Endothelial cell of umbilical vein (primary cell): ENCODE data around the gene AKAP11. TPM values are rescaled to one million over a fixed set of nuclear protein-coding genes. Genes with fewer than 3 reads are reported as not detected.

ENCODE experiments used
- BruUV-seq: library from RNA; stranded (reverse); fragments of 400-500 nt; replicated peaks from 2 replicates; lab custom pipeline; 2021; lab: Mats Ljungman, UMichigan
- CTCF ChIA-PET: fragments of 300-600, 350-600 bp; sonication (Branson Sonifier 250); formaldehyde crosslinking; loops from one replicate; lab custom pipeline; 2021; ENCODE audit warnings: antibody characterized with exemption, inconsistent platforms; lab: Charles Lee
- POLR2A ChIA-PET: fragments of 300-600, 350-600 bp; sonication (Branson Sonifier 250); formaldehyde crosslinking; loops from one replicate; lab custom pipeline; 2021; ENCODE audit warnings: antibody characterized with exemption, inconsistent platforms; lab: Charles Lee
- DNase-seq: peaks from one replicate; pipeline ENCODE4 v3.0.0-alpha.2; 2011; ENCODE audit warnings: low read depth, low spot score
- FAIRE-seq: peaks from 2 replicates; lab custom pipeline; 2011; peaks lifted over from hg19 to GRCh38; lab: Jason Lieb, UNC
- H2AFZ ChIP-seq: 2 replicates; pipeline ENCODE4 v1.6.0; 2012; ENCODE audit warnings: low read depth, low read length, control low read depth, inconsistent platforms
- H3K27ac ChIP-seq: 2 replicates; pipeline ENCODE4 v1.5.1; 2011; ENCODE audit warnings: low read depth, mild to moderate bottlenecking, control low read depth, low read length, moderate library complexity; ENCODE audit not compliant: insufficient read depth
- H3K27me3 ChIP-seq, 2 experiments: 2 replicates each; pipeline versions ENCODE4 v1.6.0 to v1.6.1; 2011; ENCODE audit warnings: low read length in 2 of 2, mixed read lengths in 1 of 2; ENCODE audit not compliant: control insufficient read depth in 2 of 2, insufficient read depth in 2 of 2
- H3K36me3 ChIP-seq, 2 experiments: 2 replicates in 1 of 2; 3 replicates in 1 of 2; pipeline ENCODE4 v1.5.1; 2011; ENCODE audit warnings: low read length in 2 of 2, mild to moderate bottlenecking in 1 of 2, moderate library complexity in 1 of 2; ENCODE audit not compliant: control insufficient read depth in 2 of 2, insufficient read depth in 2 of 2; ENCODE audit errors: extremely low read depth in 1 of 2
- H3K4me1 ChIP-seq: 3 replicates; pipeline ENCODE4 v1.5.1; 2011; ENCODE audit warnings: mild to moderate bottlenecking, low read length; ENCODE audit not compliant: control insufficient read depth, insufficient read depth; ENCODE audit errors: extremely low read depth
- H3K4me2 ChIP-seq: 2 replicates; pipeline ENCODE4 v1.6.1; 2011; ENCODE audit warnings: low read length, control low read depth, mixed read lengths; ENCODE audit not compliant: insufficient read depth
- H3K4me3 ChIP-seq, 3 experiments: fragments of 200-600 bp in 1 of 3; sonication (generic), shearing (Covaris generic) in 1 of 3; replicated peaks in 1 of 3; 2 replicates each; pipeline ENCODE4 v1.5.1; 2011 to 2016; ENCODE audit warnings: control low read depth in 3 of 3, low read length in 3 of 3, mild to moderate bottlenecking in 2 of 3, inconsistent platforms in 1 of 3, low read depth in 1 of 3, moderate library complexity in 1 of 3; ENCODE audit not compliant: insufficient read depth in 1 of 3
- H3K79me2 ChIP-seq: 2 replicates; pipeline ENCODE4 v1.6.0; 2012; ENCODE audit warnings: low read length, inconsistent platforms; ENCODE audit not compliant: control insufficient read depth, insufficient read depth
- H3K9ac ChIP-seq: replicated peaks from 2 replicates; pipeline ENCODE3; 2011; ENCODE audit warnings: low read length, control low read depth; ENCODE audit not compliant: insufficient read depth; ENCODE audit errors: extremely low read depth
- H3K9me1 ChIP-seq: replicated peaks from 3 replicates; pipeline ENCODE4 v1.6.0; 2011; ENCODE audit warnings: mild to moderate bottlenecking, low read length; ENCODE audit not compliant: control insufficient read depth, insufficient read depth; ENCODE audit errors: extremely low read depth
- H3K9me3 ChIP-seq: replicated peaks from 2 replicates; pipeline ENCODE4 v1.5.1; 2012; ENCODE audit warnings: low read length, inconsistent platforms; ENCODE audit not compliant: control insufficient read depth, insufficient read depth
- H4K20me1 ChIP-seq: replicated peaks from 2 replicates; pipeline ENCODE3; 2011; ENCODE audit warnings: mild to moderate bottlenecking, low read length; ENCODE audit not compliant: control insufficient read depth, insufficient read depth; ENCODE audit errors: extremely low read depth
- CTCF ChIP-seq, 2 donors: IDR thresholded peaks; 1 replicate in 1 of 2; 2 replicates in 1 of 2; pipeline ENCODE4 v1.5.1; 2011; ENCODE audit warnings: low read length in 2 of 2, mild to moderate bottlenecking in 2 of 2, moderate library complexity in 2 of 2, control low read depth in 1 of 2, inconsistent platforms in 1 of 2, low read depth in 1 of 2; ENCODE audit not compliant: insufficient read depth in 1 of 2; ENCODE audit errors: extremely low read depth in 1 of 2
- EZH2 ChIP-seq: IDR thresholded peaks from 2 replicates; pipeline ENCODE4 v1.6.1; 2012; ENCODE audit warnings: borderline replicate concordance, low read depth, mild to moderate bottlenecking, moderate library complexity, low read length, inconsistent platforms; ENCODE audit not compliant: severe bottlenecking
- FOS ChIP-seq: IDR thresholded peaks from 2 replicates; pipeline ENCODE4 v1.6.1; 2011; ENCODE audit warnings: mild to moderate bottlenecking, low read length, moderate library complexity, borderline replicate concordance; ENCODE audit not compliant: insufficient read depth
- GATA2 ChIP-seq: IDR thresholded peaks from 2 replicates; pipeline ENCODE4 v1.7.0; 2011; ENCODE audit warnings: low read depth, mild to moderate bottlenecking, moderate library complexity, mixed read lengths, low read length; ENCODE audit not compliant: insufficient read length, insufficient read depth
- JUN ChIP-seq: IDR thresholded peaks from 2 replicates; pipeline ENCODE4 v1.6.1; 2011; ENCODE audit warnings: borderline replicate concordance, low read depth; ENCODE audit not compliant: insufficient read length, insufficient read depth
- MAX ChIP-seq: IDR thresholded peaks from 2 replicates; pipeline ENCODE4 v1.6.1; 2011; ENCODE audit not compliant: insufficient read depth, insufficient read length
- MYC ChIP-seq: IDR thresholded peaks from one replicate; pipeline ENCODE4 v1.6.1; 2011; ENCODE audit warnings: mild to moderate bottlenecking, low read depth, low read length
- POLR2A ChIP-seq: IDR thresholded peaks from 2 replicates; pipeline ENCODE4 v1.6.1; 2012; ENCODE audit warnings: low read depth, mild to moderate bottlenecking, control low read depth, low read length
- POLR2AphosphoS5 ChIP-seq: IDR thresholded peaks from 2 replicates; pipeline ENCODE4 v1.6.1; 2012; ENCODE audit warnings: low read depth, mild to moderate bottlenecking, control low read depth, low read length, moderate library complexity; ENCODE audit not compliant: insufficient read depth
- dilution Hi-C: fragments of 300-500 bp; cut with MboI; formaldehyde crosslinking; loops from one replicate; pipeline ENCODE4 v1.15.0; 2019; ENCODE audit warnings: low sequenced_read_pairs; ENCODE audit not compliant: extremely low pct_ligation_motif_present
- intact Hi-C: fragments of 100-400 bp; cut with micrococcal nuclease; formaldehyde crosslinking; loops from one replicate; pipeline ENCODE4 v1.10.0; 2022
- polyA plus RNA-seq, 4 experiments: library from polyadenylated mRNA; depleted of rRNA in 3 of 4; stranded (reverse) in 3 of 4; unstranded in 1 of 4; fragments of >200 nt; gene quantifications; 2 replicates each; pipeline versions ENCODE4 v1.2.1 to v1.2.3, GENCODE V29; 2011 to 2012; ENCODE audit warnings: missing spikeins in 1 of 4
- total RNA-seq: library from RNA; stranded (reverse); gene quantifications from 2 replicates; pipeline ENCODE4 v1.2.3, GENCODE V29; 2021

AKAP11 gene
- total and polyA plus RNA-seq, 2 donors (not counting 3 experiments of a cell fraction or from before 2014, with no cell fraction given) = 4.9 to 20.2 TPM

GRCh38 chr13:42355092-42355485 lies 83.1 kb downstream of the AKAP11 start:
- Histone ChIP-seq H3K9me3 (no peaks in the 10 kb centered on the region), H3K9me1 (no peaks in the 10 kb centered on the region), H3K36me3 (no peaks in the 10 kb centered on the region), H2AFZ (no peak overlapping the region), H3K4me3 (no peak overlapping the region), H3K4me1 (no peaks in the 10 kb centered on the region), H3K79me2 (no peaks in the 10 kb centered on the region), H3K27me3 (no peaks in the 10 kb centered on the region), H3K4me2 (no peak overlapping the region), H3K9ac (no peak overlapping the region), H4K20me1 (no peaks in the 10 kb centered on the region), H3K27ac (no peak overlapping the region)
- dilution Hi-C loops = no loop called here
- ChIA-PET CTCF (no interaction called here), POLR2A (no interaction called here)
- intact Hi-C loops = no loop called here
- no peak for DNase-seq
- no TSS peak for BruUV-seq
- no peak for FAIRE-seq
- no peak for TF ChIP-seq CTCF (IDR thresholded peaks at IDR 0.05; ENCODE audit: extremely low read depth in 1 of 2, insufficient read depth in 1 of 2, low read depth in 1 of 2, low read length in 2 of 2)

- H3K9me1 ChIP-seq = no peaks in the 10 kb centered on the region
- ChIA-PET POLR2A (no interaction called here), CTCF (no interaction called here)
- intact Hi-C loops = no loop called here
- DNase-seq (no peak), FAIRE-seq (no peak)
- dilution Hi-C loops = no loop called here
- H3K9ac ChIP-seq = no peak overlapping the region
- no peak overlapping the region for H3K4me3 ChIP-seq
- H4K20me1 ChIP-seq = no peaks in the 10 kb centered on the region
- H3K36me3 ChIP-seq = no peaks in the 10 kb centered on the region
- BruUV-seq = no TSS peak
- H3K4me1 ChIP-seq = no peaks in the 10 kb centered on the region
- no peaks in the 10 kb centered on the region for H3K79me2 ChIP-seq
- no peak overlapping the region for H2AFZ ChIP-seq
- H3K27ac ChIP-seq = no peak overlapping the region
- H3K4me2 ChIP-seq = no peak overlapping the region
- no peaks in the 10 kb centered on the region for H3K27me3 ChIP-seq
- H3K9me3 ChIP-seq = no peaks in the 10 kb centered on the region
- no peak for TF ChIP-seq MYC
- TF ChIP-seq JUN = no peak
- TF ChIP-seq CTCF (IDR thresholded peaks at IDR 0.05; ENCODE audit: extremely low read depth in 1 of 2, insufficient read depth in 1 of 2, low read depth in 1 of 2, low read length in 2 of 2) = no peak
- TF ChIP-seq GATA2 = no peak
- no peak for TF ChIP-seq EZH2
- no peak for TF ChIP-seq FOS
- no peak for TF ChIP-seq POLR2A
- no peak for TF ChIP-seq MAX
- TF ChIP-seq POLR2AphosphoS5 = no peak
Measured at GRCh38 chr13:42355491-42356183, 83.7 kb downstream of the AKAP11 start.
